ENCODE results near the gene RASSF1. TPM values are rescaled to one million over a fixed set of nuclear protein-coding genes. Genes with fewer than 3 reads are reported as not detected.

The RASSF1 gene
- polyA plus RNA-seq, 1 experiment, result 80.2 TPM

- ChIA-PET POLR2A (no interaction called here), CTCF (interaction anchor here (1.5 to 7.2 kb wide), 3 partner anchors 10 to 88 kb away, joined by 5 to 32 read pairs (median 6); no protein-coding TSS in a partner anchor)
- Histone ChIP-seq H3K36me3 (ENCODE audit: control insufficient read depth, insufficient read depth, low read length) (peaks cover 23% of the 10 kb centered on the region), H3K27me3 (ENCODE audit: control insufficient read depth, insufficient read depth, low read length) (no peaks in the 10 kb centered on the region), H3K4me3 (ENCODE audit: low read depth, low read length) (no peak overlapping the region)
- DNase-seq (ENCODE audit: low read depth), result no peak
- TF ChIP-seq CTCF (IDR thresholded peaks at IDR 0.05; ENCODE audit: insufficient read depth, low read depth, low read length), result no peak
Measured at GRCh38 chr3:50334339-50335075, 6.1 kb downstream of the RASSF1 start.

- peaks cover 25% of the 10 kb centered on the region for H3K36me3 ChIP-seq (ENCODE audit: control insufficient read depth, insufficient read depth, low read length)
- ChIA-PET POLR2A (interaction anchor here (0.7 kb wide), 1 partner anchor 19 kb away, joined by 5 read pairs; no protein-coding TSS in a partner anchor), CTCF (interaction anchor here (0.6 to 7.2 kb wide), 3 partner anchors 9 to 228 kb away, joined by 3 to 32 read pairs (median 3); no protein-coding TSS in a partner anchor)
- H3K4me3 ChIP-seq (ENCODE audit: low read depth, low read length), result no peak overlapping the region
- no peaks in the 10 kb centered on the region for H3K27me3 ChIP-seq (ENCODE audit: control insufficient read depth, insufficient read depth, low read length)
- no peak for DNase-seq (ENCODE audit: low read depth)
- no peak for TF ChIP-seq CTCF (IDR thresholded peaks at IDR 0.05; ENCODE audit: insufficient read depth, low read depth, low read length)
Measured at GRCh38 chr3:50333744-50334328, 6.8 kb downstream of the RASSF1 start.

GRCh38 chr3:50331364-50331907, 9.2 kb downstream of the RASSF1 start:
- DNase-seq (ENCODE audit: low read depth), result no peak
- H3K4me3 ChIP-seq (ENCODE audit: low read depth, low read length), result no peak overlapping the region
- ChIA-PET POLR2A (no interaction called here), CTCF (interaction anchor here (0.5 kb wide), 1 partner anchor 650 kb away, joined by 3 read pairs; no protein-coding TSS in a partner anchor)
- H3K27me3 ChIP-seq (ENCODE audit: control insufficient read depth, insufficient read depth, low read length), result no peaks in the 10 kb centered on the region
- peaks cover 25% of the 10 kb centered on the region for H3K36me3 ChIP-seq (ENCODE audit: control insufficient read depth, insufficient read depth, low read length)
- no peak for TF ChIP-seq CTCF (IDR thresholded peaks at IDR 0.05; ENCODE audit: insufficient read depth, low read depth, low read length)

- Histone ChIP-seq H3K36me3 (ENCODE audit: control insufficient read depth, insufficient read depth, low read length) (peaks cover 27% of the 10 kb centered on the region), H3K4me3 (ENCODE audit: low read depth, low read length) (no peak overlapping the region), H3K27me3 (ENCODE audit: control insufficient read depth, insufficient read depth, low read length) (no peaks in the 10 kb centered on the region)
- no peak for DNase-seq (ENCODE audit: low read depth)
- ChIA-PET CTCF (no interaction called here), POLR2A (no interaction called here)
- TF ChIP-seq CTCF (IDR thresholded peaks at IDR 0.05; ENCODE audit: insufficient read depth, low read depth, low read length), result no peak
Measured at GRCh38 chr3:50330330-50330729, 10.3 kb downstream of the RASSF1 start.

Data from BJ (cell line).